Measurements from ENCODE around the gene SPOPL.

DNA sequence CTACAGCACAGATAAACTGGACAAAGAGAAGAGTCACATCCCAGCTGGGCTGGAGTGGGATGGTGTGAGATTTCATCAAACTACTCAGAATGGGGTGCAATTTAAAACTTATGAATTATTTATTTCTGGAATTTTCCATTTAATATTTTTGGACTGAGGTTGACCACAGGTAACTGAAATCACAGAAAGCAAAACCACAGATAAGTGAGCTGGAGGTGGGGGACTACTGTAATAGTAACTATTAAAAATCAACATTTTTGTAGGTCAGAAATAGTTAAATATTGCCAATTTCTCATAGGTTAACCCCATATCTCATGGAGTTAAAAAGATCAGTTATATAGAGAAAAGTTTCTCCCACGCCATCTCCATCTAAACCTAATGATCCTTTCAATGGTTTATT, 88.1 kb downstream of the SPOPL start:
- TF ChIP-seq, protein P1, sequence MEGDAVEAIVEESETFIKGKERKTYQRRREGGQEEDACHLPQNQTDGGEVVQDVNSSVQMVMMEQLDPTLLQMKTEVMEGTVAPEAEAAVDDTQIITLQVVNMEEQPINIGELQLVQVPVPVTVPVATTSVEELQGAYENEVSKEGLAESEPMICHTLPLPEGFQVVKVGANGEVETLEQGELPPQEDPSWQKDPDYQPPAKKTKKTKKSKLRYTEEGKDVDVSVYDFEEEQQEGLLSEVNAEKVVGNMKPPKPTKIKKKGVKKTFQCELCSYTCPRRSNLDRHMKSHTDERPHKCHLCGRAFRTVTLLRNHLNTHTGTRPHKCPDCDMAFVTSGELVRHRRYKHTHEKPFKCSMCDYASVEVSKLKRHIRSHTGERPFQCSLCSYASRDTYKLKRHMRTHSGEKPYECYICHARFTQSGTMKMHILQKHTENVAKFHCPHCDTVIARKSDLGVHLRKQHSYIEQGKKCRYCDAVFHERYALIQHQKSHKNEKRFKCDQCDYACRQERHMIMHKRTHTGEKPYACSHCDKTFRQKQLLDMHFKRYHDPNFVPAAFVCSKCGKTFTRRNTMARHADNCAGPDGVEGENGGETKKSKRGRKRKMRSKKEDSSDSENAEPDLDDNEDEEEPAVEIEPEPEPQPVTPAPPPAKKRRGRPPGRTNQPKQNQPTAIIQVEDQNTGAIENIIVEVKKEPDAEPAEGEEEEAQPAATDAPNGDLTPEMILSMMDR (IDR thresholded peaks at IDR 0.05), result no peak
- TF ChIP-seq POLR2A (IDR thresholded peaks at IDR 0.05), result no peak
